A549 treated with AZD9567 at 1 μM for 4 hours (cell line): ENCODE measurements around the gene BUD13. TPM values are rescaled to one million over a fixed set of nuclear protein-coding genes. Genes with fewer than 3 reads are reported as not detected.

ENCODE experiments used
- total RNA-seq: library from RNA; stranded (reverse); fragments of 200-300 nt; extraction: Qiagen RNA extraction; gene quantifications from 5 replicates; pipeline ENCODE4 v1.2.3, GENCODE V29; 2022; ENCODE audit not compliant: insufficient read depth

The BUD13 gene, protein sequence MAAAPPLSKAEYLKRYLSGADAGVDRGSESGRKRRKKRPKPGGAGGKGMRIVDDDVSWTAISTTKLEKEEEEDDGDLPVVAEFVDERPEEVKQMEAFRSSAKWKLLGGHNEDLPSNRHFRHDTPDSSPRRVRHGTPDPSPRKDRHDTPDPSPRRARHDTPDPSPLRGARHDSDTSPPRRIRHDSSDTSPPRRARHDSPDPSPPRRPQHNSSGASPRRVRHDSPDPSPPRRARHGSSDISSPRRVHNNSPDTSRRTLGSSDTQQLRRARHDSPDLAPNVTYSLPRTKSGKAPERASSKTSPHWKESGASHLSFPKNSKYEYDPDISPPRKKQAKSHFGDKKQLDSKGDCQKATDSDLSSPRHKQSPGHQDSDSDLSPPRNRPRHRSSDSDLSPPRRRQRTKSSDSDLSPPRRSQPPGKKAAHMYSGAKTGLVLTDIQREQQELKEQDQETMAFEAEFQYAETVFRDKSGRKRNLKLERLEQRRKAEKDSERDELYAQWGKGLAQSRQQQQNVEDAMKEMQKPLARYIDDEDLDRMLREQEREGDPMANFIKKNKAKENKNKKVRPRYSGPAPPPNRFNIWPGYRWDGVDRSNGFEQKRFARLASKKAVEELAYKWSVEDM
- total RNA-seq = 11.2 to 14.2 TPM (median 11.6 TPM) in 5 replicates

DNA sequence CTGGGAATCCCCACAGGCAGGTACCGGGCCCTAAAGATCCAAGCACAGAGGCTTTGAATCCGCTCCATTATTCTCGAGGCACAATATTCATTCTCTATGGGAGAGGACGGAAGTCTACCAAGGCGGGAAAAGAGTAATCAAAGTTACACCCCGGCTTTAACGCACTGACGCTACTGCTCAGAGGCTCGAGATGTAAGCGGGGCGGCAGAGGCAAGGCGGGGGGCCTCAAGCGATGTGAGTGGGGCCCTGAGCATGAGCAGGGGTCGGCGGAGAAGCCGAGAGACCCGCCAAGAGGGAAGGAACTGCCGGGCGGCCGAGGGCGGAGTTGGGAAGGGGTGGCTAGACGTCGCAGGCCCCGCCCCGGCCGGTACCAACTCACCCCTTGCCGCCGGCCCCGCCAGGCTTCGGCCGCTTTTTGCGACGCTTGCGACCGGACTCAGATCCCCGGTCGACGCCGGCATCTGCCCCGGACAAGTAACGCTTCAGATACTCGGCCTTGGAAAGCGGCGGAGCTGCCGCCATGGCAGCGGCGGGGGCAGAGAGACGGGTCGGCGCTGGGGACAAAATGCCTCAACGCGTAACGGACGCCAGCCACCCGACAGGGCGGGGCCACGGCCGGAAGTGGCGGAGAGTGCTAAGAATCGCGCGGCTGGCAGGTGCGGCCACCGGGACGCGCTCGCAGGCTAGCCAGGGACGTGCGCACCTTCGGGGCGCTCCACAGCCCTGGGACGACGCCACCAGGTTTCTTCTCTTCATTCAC lies at the start of gene BUD13:
Gene BUD13, minus strand, starts transcription at position 545 of the 760 bp plus-strand sequence. Its CDS starts 23 bp downstream, at position 522.

GRCh38 chr11:116791813-116792143 lies 19.0 kb upstream of the BUD13 start, which contains the start of gene APOA5:
TSS of gene APOA5 (minus strand) at chr11:116791879. CDS start at chr11:116791860, 19 bp downstream.

DNA sequence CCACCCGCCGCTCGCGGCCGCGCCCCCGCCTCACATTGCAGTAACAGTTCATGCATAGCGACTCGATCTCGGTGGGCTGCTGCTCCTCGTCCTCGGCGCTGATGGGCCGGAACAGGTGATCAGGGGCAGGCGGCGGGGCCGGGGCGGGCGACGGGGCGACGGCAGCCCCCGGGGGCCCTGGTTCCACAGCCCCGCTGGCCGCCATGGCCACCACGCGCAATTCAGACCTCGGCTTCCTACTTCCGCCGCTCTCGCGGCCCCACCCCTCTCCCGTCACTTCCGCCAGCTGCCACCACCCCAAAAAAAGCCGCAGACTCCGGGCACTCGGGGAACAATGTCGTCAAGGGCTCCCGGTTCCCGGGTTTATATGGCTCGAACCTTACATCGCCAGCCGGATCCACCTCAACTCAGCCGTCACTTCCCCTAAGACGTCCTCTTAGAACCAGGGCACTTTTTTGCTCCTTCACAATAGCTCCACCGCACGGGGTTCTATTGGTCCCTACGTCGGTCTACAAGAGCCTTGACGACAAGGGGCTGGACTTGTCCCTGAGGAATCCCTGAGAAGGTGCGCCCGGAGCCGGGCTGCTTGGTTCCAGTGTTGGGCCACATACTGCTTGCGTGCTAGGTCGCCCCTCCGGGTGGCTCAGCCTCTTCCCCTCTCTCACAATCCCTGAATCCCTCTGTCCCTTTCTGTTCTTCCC lies 15.1 kb upstream of the BUD13 start, which contains the start of gene ZPR1:
Gene ZPR1, minus strand, starts transcription at position 238 of the 701 bp plus-strand sequence. Its CDS starts 33 bp downstream, at position 205.

Other genes starting within 250 kb of the BUD13 start
- 41.0 to 61.3 TPM (median 58.4 TPM) in 5 replicates for gene ZPR1, start 15.0 kb upstream of the BUD13 start, total RNA-seq
- not detected in 5 replicates for gene APOA5, start 18.9 kb upstream of the BUD13 start, total RNA-seq
- 0.05 TPM in 1 of 5 replicates, not detected in the others for gene APOA4, start 50.3 kb upstream of the BUD13 start, total RNA-seq
- not detected in 5 replicates for gene APOC3, start 56.9 kb upstream of the BUD13 start, total RNA-seq
- gene APOA1, start 64.6 kb upstream of the BUD13 start, total RNA-seq = 0.22 to 6.7 TPM (median 0.29 TPM) in 5 replicates